HEK293 (cell line): Measurements from ENCODE around the gene BTBD9.

Experiments
- REPIN1 ChIP-seq: fragments of 450-650 bp; formaldehyde crosslinking; IDR thresholded peaks from 2 replicates; pipeline ENCODE4 v1.5.1; 2017; ENCODE audit warnings: missing biosample characterization, missing genetic modification characterization, low read depth
- YY1 ChIP-seq: fragments of 450-650 bp; formaldehyde crosslinking; IDR thresholded peaks from 2 replicates; pipeline ENCODE4 v1.5.1; 2018; ENCODE audit warnings: missing biosample characterization, missing genetic modification characterization
- ZBTB7A ChIP-seq: fragments of 450-650 bp; formaldehyde crosslinking; IDR thresholded peaks from 2 replicates; pipeline ENCODE4 v1.5.1; 2016; ENCODE audit warnings: low read depth, missing biosample characterization, missing genetic modification characterization
- ZNF121 ChIP-seq: fragments of 450-650 bp; formaldehyde crosslinking; IDR thresholded peaks from 2 replicates; pipeline ENCODE4 v1.5.1; 2016; ENCODE audit warnings: missing biosample characterization, missing genetic modification characterization
- ZNF174 ChIP-seq: fragments of 450-650 bp; formaldehyde crosslinking; IDR thresholded peaks from 2 replicates; pipeline ENCODE4 v1.5.0; 2017; ENCODE audit warnings: missing biosample characterization, mild to moderate bottlenecking, missing genetic modification characterization
- ZNF530 ChIP-seq: fragments of 450-650 bp; formaldehyde crosslinking; IDR thresholded peaks from 2 replicates; pipeline ENCODE4 v1.5.1; 2016; ENCODE audit warnings: low read depth, missing biosample characterization, missing genetic modification characterization
- ZNF785 ChIP-seq: fragments of 450-650 bp; formaldehyde crosslinking; IDR thresholded peaks from 2 replicates; pipeline ENCODE4 v1.5.1; 2016; ENCODE audit warnings: missing biosample characterization, missing genetic modification characterization
- ZNF830 ChIP-seq: fragments of 450-650 bp; IDR thresholded peaks from 2 replicates; pipeline ENCODE4 v1.5.0; 2018; ENCODE audit warnings: missing biosample characterization, missing genetic modification characterization, low read depth, mild to moderate bottlenecking, moderate library complexity
- TF ChIP-seq, protein P1 (sequence below): fragments of 450-650 bp; formaldehyde crosslinking; IDR thresholded peaks from 2 replicates; pipeline ENCODE4 v1.5.1; 2016; ENCODE audit warnings: missing biosample characterization, missing genetic modification characterization
- TF ChIP-seq, protein P2 (sequence below): fragments of 450-650 bp; formaldehyde crosslinking; IDR thresholded peaks from 2 replicates; pipeline ENCODE4 v1.5.1; 2016; ENCODE audit warnings: missing biosample characterization, missing genetic modification characterization
- TF ChIP-seq, protein P3 (sequence below): fragments of 450-650 bp; formaldehyde crosslinking; IDR thresholded peaks from 2 replicates; pipeline ENCODE4 v1.5.1; 2016; ENCODE audit warnings: missing biosample characterization, missing genetic modification characterization

DNA sequence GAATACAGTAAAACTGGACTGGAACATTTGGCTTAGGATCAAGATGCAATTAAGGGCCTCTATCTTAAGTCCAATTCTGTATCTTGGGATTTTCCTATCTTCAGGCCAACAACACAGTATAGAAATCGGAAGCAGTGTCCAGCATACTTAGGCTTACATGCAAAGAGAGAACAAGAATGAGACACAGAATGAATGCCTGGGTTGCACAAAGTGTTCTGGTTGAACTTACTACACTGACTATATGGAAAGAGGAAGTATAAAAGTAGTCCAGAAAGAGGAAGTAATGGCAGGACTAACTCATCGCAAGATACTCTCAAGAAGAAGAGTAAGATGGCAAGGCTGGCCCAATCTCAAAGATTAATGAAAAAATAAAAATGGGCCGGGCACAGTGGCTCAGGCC, 87.6 kb downstream of the BTBD9 start:
- TF ChIP-seq ZBTB7A (tag by site-specific recombination) = no peak
- TF ChIP-seq ZNF121 = no peak
- TF ChIP-seq, protein P1, sequence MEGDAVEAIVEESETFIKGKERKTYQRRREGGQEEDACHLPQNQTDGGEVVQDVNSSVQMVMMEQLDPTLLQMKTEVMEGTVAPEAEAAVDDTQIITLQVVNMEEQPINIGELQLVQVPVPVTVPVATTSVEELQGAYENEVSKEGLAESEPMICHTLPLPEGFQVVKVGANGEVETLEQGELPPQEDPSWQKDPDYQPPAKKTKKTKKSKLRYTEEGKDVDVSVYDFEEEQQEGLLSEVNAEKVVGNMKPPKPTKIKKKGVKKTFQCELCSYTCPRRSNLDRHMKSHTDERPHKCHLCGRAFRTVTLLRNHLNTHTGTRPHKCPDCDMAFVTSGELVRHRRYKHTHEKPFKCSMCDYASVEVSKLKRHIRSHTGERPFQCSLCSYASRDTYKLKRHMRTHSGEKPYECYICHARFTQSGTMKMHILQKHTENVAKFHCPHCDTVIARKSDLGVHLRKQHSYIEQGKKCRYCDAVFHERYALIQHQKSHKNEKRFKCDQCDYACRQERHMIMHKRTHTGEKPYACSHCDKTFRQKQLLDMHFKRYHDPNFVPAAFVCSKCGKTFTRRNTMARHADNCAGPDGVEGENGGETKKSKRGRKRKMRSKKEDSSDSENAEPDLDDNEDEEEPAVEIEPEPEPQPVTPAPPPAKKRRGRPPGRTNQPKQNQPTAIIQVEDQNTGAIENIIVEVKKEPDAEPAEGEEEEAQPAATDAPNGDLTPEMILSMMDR = no peak
- no peak for TF ChIP-seq YY1 (tag by site-specific recombination)
- no peak for TF ChIP-seq REPIN1 (tag by site-specific recombination)
- no peak for TF ChIP-seq ZNF785 (tag by site-specific recombination)
- TF ChIP-seq, protein P2, sequence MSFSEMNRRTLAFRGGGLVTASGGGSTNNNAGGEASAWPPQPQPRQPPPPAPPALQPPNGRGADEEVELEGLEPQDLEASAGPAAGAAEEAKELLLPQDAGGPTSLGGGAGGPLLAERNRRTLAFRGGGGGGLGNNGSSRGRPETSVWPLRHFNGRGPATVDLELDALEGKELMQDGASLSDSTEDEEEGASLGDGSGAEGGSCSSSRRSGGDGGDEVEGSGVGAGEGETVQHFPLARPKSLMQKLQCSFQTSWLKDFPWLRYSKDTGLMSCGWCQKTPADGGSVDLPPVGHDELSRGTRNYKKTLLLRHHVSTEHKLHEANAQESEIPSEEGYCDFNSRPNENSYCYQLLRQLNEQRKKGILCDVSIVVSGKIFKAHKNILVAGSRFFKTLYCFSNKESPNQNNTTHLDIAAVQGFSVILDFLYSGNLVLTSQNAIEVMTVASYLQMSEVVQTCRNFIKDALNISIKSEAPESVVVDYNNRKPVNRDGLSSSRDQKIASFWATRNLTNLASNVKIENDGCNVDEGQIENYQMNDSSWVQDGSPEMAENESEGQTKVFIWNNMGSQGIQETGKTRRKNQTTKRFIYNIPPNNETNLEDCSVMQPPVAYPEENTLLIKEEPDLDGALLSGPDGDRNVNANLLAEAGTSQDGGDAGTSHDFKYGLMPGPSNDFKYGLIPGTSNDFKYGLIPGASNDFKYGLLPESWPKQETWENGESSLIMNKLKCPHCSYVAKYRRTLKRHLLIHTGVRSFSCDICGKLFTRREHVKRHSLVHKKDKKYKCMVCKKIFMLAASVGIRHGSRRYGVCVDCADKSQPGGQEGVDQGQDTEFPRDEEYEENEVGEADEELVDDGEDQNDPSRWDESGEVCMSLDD (tag by site-specific recombination) = no peak
- TF ChIP-seq, protein P3, sequence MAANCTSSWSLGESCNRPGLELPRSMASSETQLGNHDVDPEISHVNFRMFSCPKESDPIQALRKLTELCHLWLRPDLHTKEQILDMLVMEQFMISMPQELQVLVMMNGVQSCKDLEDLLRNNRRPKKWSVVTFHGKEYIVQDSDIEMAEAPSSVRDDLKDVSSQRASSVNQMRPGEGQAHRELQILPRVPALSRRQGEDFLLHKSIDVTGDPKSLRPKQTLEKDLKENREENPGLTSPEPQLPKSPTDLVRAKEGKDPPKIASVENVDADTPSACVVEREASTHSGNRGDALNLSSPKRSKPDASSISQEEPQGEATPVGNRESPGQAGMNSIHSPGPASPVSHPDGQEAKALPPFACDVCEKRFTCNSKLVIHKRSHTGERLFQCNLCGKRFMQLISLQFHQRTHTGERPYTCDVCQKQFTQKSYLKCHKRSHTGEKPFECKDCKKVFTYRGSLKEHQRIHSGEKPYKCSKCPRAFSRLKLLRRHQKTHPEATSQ (tag by site-specific recombination) = no peak
- TF ChIP-seq ZNF830 (tag by site-specific recombination) = no peak
- TF ChIP-seq ZNF530 (tag by site-specific recombination) = no peak
- TF ChIP-seq ZNF174 (tag by site-specific recombination) = no peak
